Esophagus squamous epithelium (tissue), 5 donors: ENCODE measurements around the gene ERV3-1. TPM values are rescaled to one million over a fixed set of nuclear protein-coding genes. Genes with fewer than 3 reads are reported as not detected.
"Not testable (repeated sequence)": the region's sequence is repeated elsewhere in the genome, so short reads cannot be mapped to it uniquely, and the experiment has no call there.

Experiments
- DNase-seq: peaks from one replicate; lab custom pipeline; 2025; lab: John Stamatoyannopoulos, UW
- H3K27ac ChIP-seq, 4 donors: fragments of 200-600 bp; sonication (generic); one replicate each; pipeline ENCODE4 v1.5.1; 2016 to 2019; ENCODE audit warnings: mild to moderate bottlenecking in 1 of 4
- H3K27me3 ChIP-seq, 4 donors: fragments of 200-600 bp; sonication (generic); 1 replicate in 3 of 4; 2 replicates in 1 of 4; pipeline versions ENCODE4 v1.5.1 to v1.6.0; 2017 to 2021; ENCODE audit warnings: antibody characterized with exemption in 1 of 4
- H3K36me3 ChIP-seq, 3 donors: fragments of 200-600 bp; sonication (generic); one replicate each; pipeline ENCODE4 v1.5.1; 2016 to 2019
- H3K4me1 ChIP-seq, 3 donors: fragments of 200-600 bp; sonication (generic); one replicate each; pipeline ENCODE4 v1.5.1; 2017 to 2019
- H3K4me3 ChIP-seq, 4 donors: fragments of 200-600 bp; sonication (generic); 1 replicate in 3 of 4; 2 replicates in 1 of 4; pipeline ENCODE4 v1.5.1; 2016 to 2019; ENCODE audit warnings: mild to moderate bottlenecking in 2 of 4, moderate library complexity in 1 of 4
- H3K9me3 ChIP-seq, 3 donors: fragments of 200-600 bp; sonication (generic); one replicate each; pipeline ENCODE4 v1.5.1; 2016 to 2019
- POLR2A ChIP-seq, 4 donors: fragments of 450-650 bp; IDR thresholded peaks; one replicate each; pipeline ENCODE4 v1.6.1; 2017; ENCODE audit warnings: antibody characterized with exemption in 4 of 4, mild to moderate bottlenecking in 4 of 4, moderate library complexity in 3 of 4
- WGBS, 2 donors: methylation state at CpG; one replicate each; pipeline ENCODE4 v1.1.5; 2018; 5-methylcytosine and 5-hydroxymethylcytosine counted together
- intact Hi-C: fragments of 100-400 bp; cut with DNase I; formaldehyde crosslinking; loops from one replicate; pipeline ENCODE4 v1.15.0; 2022
- total RNA-seq, 4 donors: library from RNA; depleted of rRNA; stranded (reverse); fragments of >200 nt; gene quantifications; one replicate each; pipeline ENCODE4 v1.1.0, GENCODE V29; 2016
- TF ChIP-seq, protein P1 (sequence below), 6 experiments: fragments of 450-650 bp in 4 of 6; fragments of 200-600 bp in 2 of 6; sonication (generic) in 2 of 6; IDR thresholded peaks; one replicate each; pipeline ENCODE4 v1.5.1; 2016 to 2019; ENCODE audit warnings: antibody characterized with exemption in 6 of 6, mild to moderate bottlenecking in 4 of 6, moderate library complexity in 4 of 6
- donor health status: DM: yes; HTN: yes; CAD: no.

Gene ERV3-1, protein sequence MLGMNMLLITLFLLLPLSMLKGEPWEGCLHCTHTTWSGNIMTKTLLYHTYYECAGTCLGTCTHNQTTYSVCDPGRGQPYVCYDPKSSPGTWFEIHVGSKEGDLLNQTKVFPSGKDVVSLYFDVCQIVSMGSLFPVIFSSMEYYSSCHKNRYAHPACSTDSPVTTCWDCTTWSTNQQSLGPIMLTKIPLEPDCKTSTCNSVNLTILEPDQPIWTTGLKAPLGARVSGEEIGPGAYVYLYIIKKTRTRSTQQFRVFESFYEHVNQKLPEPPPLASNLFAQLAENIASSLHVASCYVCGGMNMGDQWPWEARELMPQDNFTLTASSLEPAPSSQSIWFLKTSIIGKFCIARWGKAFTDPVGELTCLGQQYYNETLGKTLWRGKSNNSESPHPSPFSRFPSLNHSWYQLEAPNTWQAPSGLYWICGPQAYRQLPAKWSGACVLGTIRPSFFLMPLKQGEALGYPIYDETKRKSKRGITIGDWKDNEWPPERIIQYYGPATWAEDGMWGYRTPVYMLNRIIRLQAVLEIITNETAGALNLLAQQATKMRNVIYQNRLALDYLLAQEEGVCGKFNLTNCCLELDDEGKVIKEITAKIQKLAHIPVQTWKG
- 10 to 100 TPM; 15.4 to 30.9 (median 18.6) TPM for total RNA-seq

DNA sequence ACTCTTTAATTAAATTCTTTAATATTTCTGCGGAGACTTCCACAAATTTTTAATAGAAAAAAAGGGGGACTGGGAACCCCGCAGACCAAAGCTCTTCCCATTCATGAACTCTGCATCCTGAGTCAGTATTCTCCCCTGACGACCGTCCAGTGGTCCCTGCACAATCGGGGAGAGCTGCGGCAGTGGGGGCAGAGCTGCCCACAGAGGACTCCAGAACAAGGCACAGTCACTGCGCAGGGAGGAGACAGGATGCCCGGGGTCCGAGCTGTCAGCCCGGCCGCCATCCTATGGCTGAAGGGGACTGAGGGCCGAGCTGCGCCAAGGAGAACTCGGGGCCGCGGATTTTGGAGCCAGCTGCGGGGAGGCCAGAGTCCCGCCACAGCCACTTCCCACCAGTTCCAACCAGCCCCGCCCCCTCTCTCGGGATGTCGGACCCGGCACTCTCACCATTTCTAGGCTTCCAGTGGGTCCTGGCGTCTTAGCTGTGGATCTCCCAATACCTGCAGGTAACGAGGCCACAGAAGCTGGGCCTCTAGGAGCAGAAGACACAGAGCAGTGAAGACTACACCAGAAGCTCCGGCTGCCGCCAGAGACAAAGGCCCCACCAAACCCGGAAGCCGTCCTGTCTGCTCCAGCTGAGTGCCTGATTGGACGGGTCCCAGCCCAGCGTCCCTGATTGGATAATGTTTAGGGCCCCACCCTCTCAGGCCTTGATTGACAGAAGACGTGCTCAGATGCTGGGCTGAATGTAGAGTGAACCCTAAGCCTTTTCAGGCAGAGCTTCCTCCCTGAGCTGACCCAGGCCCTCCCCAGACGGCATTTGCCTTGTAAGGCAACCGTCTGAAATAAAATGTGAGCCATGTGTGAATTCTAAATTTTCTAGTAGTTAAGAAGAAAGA lies at the start of gene ERV3-1:
Gene ERV3-1 (minus strand): TSS at position 594 of the 899 bp plus-strand sequence. CDS start 13,661 bp downstream, outside the sequence.
- Histone ChIP-seq H3K27ac (peak within 1 kb of the TSS; percentile 89 to 93 (median 90)), H3K36me3 (peaks cover 0 to 24% (median 0%) of the 10 kb centered on the region in 3 donors), H3K9me3 (peaks cover 0 to 9% (median 0%) of the 10 kb centered on the region in 3 donors), H3K27me3 (no peaks in the 10 kb centered on the region), H3K4me3 (peak within 1 kb of the TSS; percentile 71 to 88 (median 80)), H3K4me1 (peaks cover 0 to 45% (median 12%) of the 10 kb centered on the region in 3 donors)
- peak; percentile 94 for DNase-seq
- peak in 3 of 4 donors; percentile 73 to 97 (median 95) for TF ChIP-seq POLR2A (IDR thresholded peaks at IDR 0.05)
- TF ChIP-seq, protein P1, sequence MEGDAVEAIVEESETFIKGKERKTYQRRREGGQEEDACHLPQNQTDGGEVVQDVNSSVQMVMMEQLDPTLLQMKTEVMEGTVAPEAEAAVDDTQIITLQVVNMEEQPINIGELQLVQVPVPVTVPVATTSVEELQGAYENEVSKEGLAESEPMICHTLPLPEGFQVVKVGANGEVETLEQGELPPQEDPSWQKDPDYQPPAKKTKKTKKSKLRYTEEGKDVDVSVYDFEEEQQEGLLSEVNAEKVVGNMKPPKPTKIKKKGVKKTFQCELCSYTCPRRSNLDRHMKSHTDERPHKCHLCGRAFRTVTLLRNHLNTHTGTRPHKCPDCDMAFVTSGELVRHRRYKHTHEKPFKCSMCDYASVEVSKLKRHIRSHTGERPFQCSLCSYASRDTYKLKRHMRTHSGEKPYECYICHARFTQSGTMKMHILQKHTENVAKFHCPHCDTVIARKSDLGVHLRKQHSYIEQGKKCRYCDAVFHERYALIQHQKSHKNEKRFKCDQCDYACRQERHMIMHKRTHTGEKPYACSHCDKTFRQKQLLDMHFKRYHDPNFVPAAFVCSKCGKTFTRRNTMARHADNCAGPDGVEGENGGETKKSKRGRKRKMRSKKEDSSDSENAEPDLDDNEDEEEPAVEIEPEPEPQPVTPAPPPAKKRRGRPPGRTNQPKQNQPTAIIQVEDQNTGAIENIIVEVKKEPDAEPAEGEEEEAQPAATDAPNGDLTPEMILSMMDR (IDR thresholded peaks at IDR 0.05) = no peak
- WGBS, 2 donors = 1 to 9% methylated on average over 7 to 22 of the region's 33 CpGs
- intact Hi-C loops = no loop called here

- H3K4me3 ChIP-seq, H3K27me3 ChIP-seq, DNase-seq, H3K4me1 ChIP-seq, H3K27ac ChIP-seq, intact Hi-C loops, H3K9me3 ChIP-seq: not testable (repeated sequence)
- peaks cover 0 to 19% (median 0%) of the 10 kb centered on the region in 3 donors for H3K36me3 ChIP-seq
- 85 to 96% methylated on average over 4 of the region's 4 CpGs for WGBS, 2 donors
These were observed 49.3 kb upstream of the ERV3-1 start for GRCh38 chr7:65055786-65056185.

DNA sequence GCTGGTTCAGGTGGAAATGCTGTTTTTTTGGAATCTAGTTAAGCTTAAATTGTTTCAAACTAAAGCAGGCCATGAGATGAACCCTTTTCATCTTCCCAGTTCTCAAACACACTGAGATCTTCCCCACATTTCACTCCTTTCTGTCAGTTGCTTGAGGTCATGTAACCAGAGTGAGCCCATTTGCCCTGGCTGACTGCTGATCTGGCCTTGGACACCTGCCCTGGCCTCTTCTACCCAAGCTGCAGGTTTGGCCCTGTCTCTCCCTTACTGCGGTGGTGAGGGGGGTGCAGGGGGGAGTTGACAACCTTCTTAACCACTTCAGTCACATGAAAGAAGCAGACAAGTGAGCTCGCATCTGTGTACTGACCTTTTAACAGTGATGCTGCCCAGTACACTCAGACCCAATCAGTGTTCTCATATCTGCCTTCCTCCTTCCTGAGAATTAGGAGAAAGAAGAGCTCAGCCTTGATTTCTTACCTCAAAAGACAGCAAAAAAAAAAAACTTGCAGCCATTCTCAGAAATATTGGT lies 48.0 kb upstream of the ERV3-1 start:
- DNase-seq, H3K27ac ChIP-seq, intact Hi-C loops, H3K4me3 ChIP-seq, H3K9me3 ChIP-seq, H3K27me3 ChIP-seq, H3K4me1 ChIP-seq: not testable (repeated sequence)
- WGBS, 2 donors = no CpG with 5 or more reads among the region's 2 CpGs
- peaks cover 0 to 24% (median 0%) of the 10 kb centered on the region in 3 donors for H3K36me3 ChIP-seq

DNA sequence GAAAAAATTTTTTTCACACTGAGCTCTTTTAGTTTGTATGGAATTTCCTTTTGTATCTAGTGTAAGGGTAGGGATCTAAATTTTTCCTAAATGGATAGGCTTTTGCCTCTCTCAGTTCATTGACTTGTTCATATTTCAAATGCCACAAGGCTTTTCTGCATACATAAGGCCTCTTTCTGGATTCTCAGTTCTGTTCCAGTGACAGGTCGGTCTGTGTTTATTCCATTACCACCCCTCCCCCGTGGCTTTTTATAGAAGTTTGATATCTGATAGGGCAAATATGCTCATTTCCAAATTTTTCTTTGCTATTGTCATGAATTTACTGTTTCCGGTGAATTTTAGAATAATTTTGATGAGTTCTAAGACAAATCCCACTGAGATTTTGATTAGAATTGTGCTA lies 45.2 kb upstream of the ERV3-1 start:
- H3K4me3 ChIP-seq, intact Hi-C loops, H3K4me1 ChIP-seq, DNase-seq, H3K27ac ChIP-seq, H3K9me3 ChIP-seq, H3K27me3 ChIP-seq: not testable (repeated sequence)
- 100% methylated on average over 1 of the region's 3 CpGs; no CpG with 5 or more reads in 1 of the 2 donors for WGBS, 2 donors
- peaks cover 0 to 13% (median 0%) of the 10 kb centered on the region in 3 donors for H3K36me3 ChIP-seq

DNA sequence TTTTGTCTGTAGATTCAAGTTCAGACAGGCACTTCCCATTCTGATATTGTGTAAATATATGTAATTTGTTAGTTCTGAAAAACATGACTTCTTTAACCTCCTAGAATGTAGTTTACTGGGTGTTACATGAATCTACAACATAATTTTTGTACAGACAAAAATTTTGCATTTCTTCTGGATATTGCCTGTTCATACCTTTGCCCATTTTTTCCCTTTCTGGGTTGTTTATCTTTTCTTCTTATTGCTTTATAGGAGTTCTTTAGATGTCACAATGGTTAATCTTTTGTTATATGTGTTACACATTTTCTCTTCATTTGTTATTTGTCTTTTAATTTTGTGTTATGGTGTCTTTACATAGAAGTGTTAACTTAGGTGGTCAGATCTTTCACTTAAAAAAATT lies 44.7 kb upstream of the ERV3-1 start:
- H3K27ac ChIP-seq, H3K27me3 ChIP-seq, intact Hi-C loops, H3K9me3 ChIP-seq, DNase-seq, H3K36me3 ChIP-seq, H3K4me3 ChIP-seq, H3K4me1 ChIP-seq: not testable (repeated sequence)

GRCh38 chr7:65046329-65046728 lies 39.8 kb upstream of the ERV3-1 start:
- H3K9me3 ChIP-seq, intact Hi-C loops, DNase-seq, H3K27ac ChIP-seq, H3K4me3 ChIP-seq, H3K27me3 ChIP-seq, H3K4me1 ChIP-seq: not testable (repeated sequence)
- H3K36me3 ChIP-seq = peaks cover 0 to 22% (median 0%) of the 10 kb centered on the region in 3 donors
- 83 to 95% methylated on average over 4 of the region's 4 CpGs for WGBS, 2 donors

DNA sequence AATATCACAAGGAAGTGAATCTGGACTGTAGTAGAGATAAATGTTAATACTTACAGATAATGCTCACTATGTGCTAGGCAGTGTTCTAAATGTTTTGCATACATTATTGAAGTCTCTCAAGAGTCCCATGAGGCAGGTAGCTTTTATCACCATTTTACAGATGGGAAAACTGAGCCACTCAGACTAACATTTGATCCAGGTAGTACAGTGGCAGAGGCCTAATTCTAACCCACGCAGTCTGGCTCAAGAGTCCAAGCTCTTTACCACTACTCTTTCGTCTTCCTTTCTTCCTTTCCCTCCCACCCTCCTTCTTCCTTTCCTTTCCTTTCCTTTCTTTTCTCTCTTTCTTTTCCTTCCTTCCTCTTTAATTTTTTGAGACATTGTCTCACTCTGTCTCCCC lies 39.1 kb upstream of the ERV3-1 start:
- H3K4me3 ChIP-seq, H3K27me3 ChIP-seq, intact Hi-C loops, H3K4me1 ChIP-seq, DNase-seq, H3K9me3 ChIP-seq, H3K27ac ChIP-seq: not testable (repeated sequence)
- peaks cover 0 to 21% (median 0%) of the 10 kb centered on the region in 3 donors for H3K36me3 ChIP-seq
- 92 to 95% methylated on average over 2 of the region's 2 CpGs for WGBS, 2 donors

GRCh38 chr7:65038767-65039166 lies 32.3 kb upstream of the ERV3-1 start:
- H3K36me3 ChIP-seq, DNase-seq, H3K9me3 ChIP-seq, intact Hi-C loops, H3K27me3 ChIP-seq: not testable (repeated sequence)
- H3K4me1 ChIP-seq = peaks cover 0 to 26% (median 11%) of the 10 kb centered on the region in 3 donors
- peak overlapping the region; percentile 59 to 85 (median 84) for H3K4me3 ChIP-seq
- WGBS, 2 donors = 0 to 1% methylated on average over 4 to 17 of the region's 35 CpGs
- H3K27ac ChIP-seq = peak overlapping the region; percentile 93 to 97 (median 96)
